SK-N-SH (cell line): Measurements from ENCODE around the gene SIL1. TPM values are rescaled to one million over a fixed set of nuclear protein-coding genes. Genes with fewer than 3 reads are reported as not detected.

Source experiments
- CTCF ChIA-PET: fragments of 300-600, 350-600 bp; formaldehyde crosslinking; extraction: SDS; loops from one replicate; lab custom pipeline; 2021; lab: Yijun Ruan, JAX
- POLR2A ChIA-PET: fragments of 350-600 bp; sonication (Branson Sonifier 250); formaldehyde crosslinking; extraction: SDS; loops from one replicate; lab custom pipeline; 2020; ENCODE audit warnings: antibody characterized with exemption, inconsistent platforms; lab: Yijun Ruan, JAX
- DNase-seq: peaks from one replicate; pipeline ENCODE4 v3.0.0; 2012
- H2AFZ ChIP-seq: fragments of 200-600 bp; sonication (generic); 2 replicates; pipeline ENCODE4 v1.8.1; 2016; ENCODE audit warnings: antibody characterized with exemption, mild to moderate bottlenecking, low read depth
- H3F3A ChIP-seq: fragments of 200-600 bp; sonication (generic); replicated peaks from 2 replicates; pipeline ENCODE3; 2016; ENCODE audit warnings: antibody characterized with exemption, mild to moderate bottlenecking; ENCODE audit not compliant: insufficient read depth
- H3K27ac ChIP-seq, 2 experiments: fragments of 200-500 bp in 1 of 2; fragments of 200-600 bp in 1 of 2; sonication (Bioruptor generic) in 1 of 2; sonication (generic), shearing (Covaris generic) in 1 of 2; 2 replicates each; pipeline versions ENCODE4 v1.5.1 to v1.6.1; 2014 to 2016; ENCODE audit warnings: low read depth in 2 of 2, inconsistent platforms in 1 of 2, low read length in 1 of 2, mild to moderate bottlenecking in 1 of 2, mixed read lengths in 1 of 2
- H3K27me3 ChIP-seq: fragments of 200-600 bp; sonication (generic), shearing (Covaris generic); 2 replicates; pipeline ENCODE4 v1.6.1; 2016; ENCODE audit warnings: mixed run types; ENCODE audit not compliant: insufficient read depth
- H3K36me3 ChIP-seq, 2 experiments: fragments of 200-500 bp in 1 of 2; fragments of 200-600 bp in 1 of 2; sonication (Bioruptor generic) in 1 of 2; sonication (generic) in 1 of 2; replicated peaks in 1 of 2; 2 replicates each; pipeline versions ENCODE3 to v1.5.1; 2014 to 2016; ENCODE audit warnings: low read length in 1 of 2, mild to moderate bottlenecking in 1 of 2; ENCODE audit not compliant: insufficient read depth in 2 of 2, control insufficient read depth in 1 of 2
- H3K4me1 ChIP-seq, 2 experiments: fragments of 200-500 bp in 1 of 2; fragments of 200-600 bp in 1 of 2; sonication (Bioruptor generic) in 1 of 2; sonication (generic), shearing (Covaris generic) in 1 of 2; 2 replicates each; pipeline versions ENCODE4 v1.5.1 to v1.6.1; 2014 to 2016; ENCODE audit warnings: low read depth in 1 of 2, low read length in 1 of 2, mixed run types in 1 of 2; ENCODE audit not compliant: insufficient read depth in 2 of 2, control insufficient read depth in 1 of 2
- H3K4me2 ChIP-seq: fragments of 200-600 bp; sonication (generic), shearing (Covaris generic); 2 replicates; pipeline ENCODE4 v1.6.1; 2017; ENCODE audit warnings: mixed run types
- H3K4me3 ChIP-seq, 2 experiments: fragments of 200-500 bp in 1 of 2; fragments of 200-600 bp in 1 of 2; sonication (Bioruptor generic) in 1 of 2; sonication (generic), shearing (Covaris generic) in 1 of 2; 2 replicates each; pipeline versions ENCODE4 v1.5.1 to v1.8.1; 2014 to 2016; ENCODE audit warnings: low read depth in 2 of 2, inconsistent platforms in 1 of 2, low read length in 1 of 2, mild to moderate bottlenecking in 1 of 2, mixed read lengths in 1 of 2, moderate library complexity in 1 of 2
- H3K79me2 ChIP-seq: fragments of 200-600 bp; sonication (generic); 2 replicates; pipeline ENCODE4 v1.8.1; 2017; ENCODE audit warnings: mild to moderate bottlenecking; ENCODE audit not compliant: insufficient read depth
- H3K9ac ChIP-seq: fragments of 200-600 bp; sonication (generic); 2 replicates; pipeline ENCODE4 v1.6.1; 2017; ENCODE audit warnings: mixed run types
- H3K9me2 ChIP-seq: fragments of 200-600 bp; sonication (generic); 2 replicates; pipeline ENCODE4 v1.6.1; 2017; ENCODE audit warnings: mixed run types
- H3K9me3 ChIP-seq: fragments of 200-600 bp; sonication (generic); 2 replicates; pipeline ENCODE4 v1.6.1; 2017; ENCODE audit warnings: mixed run types, mild to moderate bottlenecking, moderate library complexity
- H4K20me1 ChIP-seq: fragments of 200-600 bp; sonication (generic); 2 replicates; pipeline ENCODE4 v1.6.1; 2017; ENCODE audit warnings: mild to moderate bottlenecking, mixed run types; ENCODE audit not compliant: insufficient read depth
- EP300 ChIP-seq, 2 experiments: IDR thresholded peaks; 2 replicates each; pipeline versions ENCODE4 v1.4.0 to v1.6.1; 2012; ENCODE audit warnings: borderline replicate concordance in 1 of 2, low read depth in 1 of 2, low read length in 1 of 2
- EZH2phosphoT487 ChIP-seq: fragments of 200-600 bp; sonication (generic); IDR thresholded peaks from 2 replicates; pipeline ENCODE4 v1.6.1; 2017; ENCODE audit warnings: low read depth, mixed run types, mild to moderate bottlenecking, antibody characterized with exemption, moderate library complexity, borderline replicate concordance
- FOXJ3 ChIP-seq: sonication (generic); formaldehyde crosslinking; IDR thresholded peaks from 2 replicates; pipeline ENCODE4 v1.5.1; 2020; ENCODE audit warnings: mild to moderate bottlenecking, missing genetic modification reagents
- JUND ChIP-seq: IDR thresholded peaks from 2 replicates; pipeline ENCODE4 v1.4.0; 2012
- NRF1 ChIP-seq: IDR thresholded peaks from 2 replicates; pipeline ENCODE4 v1.6.1; 2012; ENCODE audit warnings: low read depth, mild to moderate bottlenecking, low read length
- POLR2AphosphoS5 ChIP-seq: IDR thresholded peaks from 2 replicates; pipeline ENCODE4 v1.6.1; 2012; ENCODE audit warnings: low read depth, low read length
- RCOR1 ChIP-seq: fragments of 150-350 bp; IDR thresholded peaks from 2 replicates; pipeline ENCODE4 v1.6.1; 2017; ENCODE audit warnings: antibody characterized with exemption, low read length
- RFX5 ChIP-seq: IDR thresholded peaks from 2 replicates; pipeline ENCODE4 v1.6.1; 2012; ENCODE audit warnings: mild to moderate bottlenecking, improper control_type of control experiment, low read length
- SMC3 ChIP-seq: IDR thresholded peaks from 2 replicates; pipeline ENCODE4 v1.6.1; 2012; ENCODE audit warnings: low read depth, low read length, improper control_type of control experiment
- TAF1 ChIP-seq: IDR thresholded peaks from 2 replicates; pipeline ENCODE4 v1.6.1; 2012; ENCODE audit warnings: low read depth, mild to moderate bottlenecking, low read length, moderate library complexity, borderline replicate concordance
- WGBS: methylation state at CpG from one replicate; pipeline ENCODE4 v1.1.6; 2017; ENCODE audit warnings: low lambda C conversion rate; 5-methylcytosine and 5-hydroxymethylcytosine counted together
- polyA plus RNA-seq, 3 experiments: library from polyadenylated mRNA; depleted of rRNA; stranded (reverse); fragments of >200 nt; gene quantifications; 2 replicates each; pipeline ENCODE4 v1.2.3, GENCODE V29; 2012
- TF ChIP-seq, protein P1 (sequence below): IDR thresholded peaks from 2 replicates; pipeline ENCODE4; 2012

Gene SIL1
- polyA plus RNA-seq, 1 of the 3 experiments (the other 2 are of a cell fraction) = 25.9 TPM

DNA sequence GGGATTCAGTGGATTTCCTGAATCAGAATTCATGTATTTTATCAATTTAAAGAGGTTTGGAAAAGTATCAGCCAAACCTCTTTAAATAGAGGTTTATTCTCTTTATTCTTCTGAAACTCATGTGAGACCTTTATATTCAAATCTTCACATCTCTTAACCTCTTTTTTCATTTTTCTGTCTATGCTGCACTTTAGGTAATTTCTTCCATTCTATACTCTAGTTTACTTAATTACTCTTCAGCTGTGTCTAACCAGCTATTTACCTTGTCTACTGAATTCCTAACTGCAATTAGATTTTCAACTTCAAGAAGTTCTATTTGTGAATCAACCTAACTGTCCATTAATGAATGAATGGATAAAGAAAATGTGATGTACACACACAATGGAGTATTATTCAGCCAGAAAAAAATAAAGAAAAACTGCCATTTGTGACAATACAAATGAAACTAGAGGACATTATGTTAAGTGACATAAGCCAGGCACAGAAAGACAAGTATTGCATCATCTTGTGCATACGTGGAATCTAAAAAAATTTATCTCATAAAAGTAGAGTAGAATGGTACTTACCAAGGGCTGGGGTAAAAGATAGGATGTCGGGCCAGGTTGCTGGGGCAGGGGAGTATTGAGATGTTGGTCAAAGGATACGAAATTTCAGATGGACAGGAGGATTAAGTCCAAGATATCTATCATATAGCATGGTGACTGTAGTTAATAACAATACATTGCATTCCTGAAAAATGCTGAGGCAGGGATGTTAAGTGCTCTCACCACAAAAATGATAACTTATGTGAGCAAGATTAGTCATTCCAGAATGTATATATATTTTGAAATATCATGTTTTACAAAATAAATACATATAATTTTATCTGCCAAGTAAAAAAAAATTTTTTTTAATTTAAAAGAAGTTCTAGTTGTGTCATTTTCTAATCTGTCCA lies 193.5 kb downstream of the SIL1 start:
- ChIA-PET CTCF (no interaction called here), POLR2A (no interaction called here)
- H2AFZ ChIP-seq = no peak overlapping the region
- no peak overlapping the region for H3K9ac ChIP-seq
- no peaks in the 10 kb centered on the region for H3F3A ChIP-seq
- no peaks in the 10 kb centered on the region for H3K4me1 ChIP-seq
- H3K27ac ChIP-seq = no peak overlapping the region
- DNase-seq = no peak
- no peaks in the 10 kb centered on the region for H3K27me3 ChIP-seq
- no peaks in the 10 kb centered on the region for H3K9me2 ChIP-seq
- H3K4me3 ChIP-seq = no peak overlapping the region
- H4K20me1 ChIP-seq = no peaks in the 10 kb centered on the region
- 85% methylated on average over 3 of the region's 3 CpGs for WGBS
- no peak for TF ChIP-seq POLR2AphosphoS5
- TF ChIP-seq, protein P1, sequence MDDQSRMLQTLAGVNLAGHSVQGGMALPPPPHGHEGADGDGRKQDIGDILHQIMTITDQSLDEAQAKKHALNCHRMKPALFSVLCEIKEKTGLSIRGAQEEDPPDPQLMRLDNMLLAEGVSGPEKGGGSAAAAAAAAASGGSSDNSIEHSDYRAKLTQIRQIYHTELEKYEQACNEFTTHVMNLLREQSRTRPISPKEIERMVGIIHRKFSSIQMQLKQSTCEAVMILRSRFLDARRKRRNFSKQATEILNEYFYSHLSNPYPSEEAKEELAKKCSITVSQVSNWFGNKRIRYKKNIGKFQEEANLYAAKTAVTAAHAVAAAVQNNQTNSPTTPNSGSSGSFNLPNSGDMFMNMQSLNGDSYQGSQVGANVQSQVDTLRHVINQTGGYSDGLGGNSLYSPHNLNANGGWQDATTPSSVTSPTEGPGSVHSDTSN = no peak
- H3K79me2 ChIP-seq = no peaks in the 10 kb centered on the region
- no peak overlapping the region for H3K4me2 ChIP-seq
- peaks cover 0 to 7% of the 10 kb centered on the region in 2 experiments for H3K36me3 ChIP-seq
- no peaks in the 10 kb centered on the region for H3K9me3 ChIP-seq

DNA sequence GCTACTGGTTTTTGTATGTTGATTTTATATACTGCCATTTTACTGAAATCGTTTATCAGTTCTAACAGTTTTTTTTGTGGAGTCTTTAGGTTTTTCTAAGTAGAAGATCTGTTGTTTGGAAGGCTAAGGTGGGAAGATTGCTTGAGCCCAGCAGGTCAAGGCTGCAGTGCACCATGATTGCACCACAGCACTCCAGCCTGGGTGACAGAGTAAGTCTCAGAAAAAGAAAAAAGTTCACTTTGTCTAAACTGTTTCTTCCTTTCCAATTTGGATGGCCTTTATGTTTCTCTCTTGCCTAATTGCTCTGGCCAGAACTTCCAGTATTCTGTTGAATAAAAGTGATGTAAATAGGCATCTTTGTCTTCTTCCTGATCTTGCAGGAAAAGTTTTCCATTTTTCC lies 198.5 kb downstream of the SIL1 start:
- no peaks in the 10 kb centered on the region for H3K27me3 ChIP-seq

DNA sequence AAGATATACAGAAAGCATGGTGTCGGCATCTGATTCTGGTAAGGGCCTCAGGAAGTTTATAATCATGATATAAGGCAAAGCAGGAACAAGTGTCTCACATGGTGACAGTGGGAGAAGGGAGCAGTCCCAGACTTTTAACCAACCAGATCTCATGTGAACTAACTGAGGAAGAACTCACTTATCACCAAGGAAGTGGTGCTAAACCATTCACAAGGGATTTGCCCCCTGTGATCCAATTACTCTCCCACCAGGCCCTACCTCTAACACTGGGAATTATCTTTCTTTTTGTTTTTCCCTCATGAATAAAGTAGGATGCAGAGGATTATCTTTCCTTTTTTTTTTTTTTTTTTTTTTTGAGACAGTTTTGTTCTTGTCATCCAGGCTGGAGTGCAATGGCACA lies 199.6 kb downstream of the SIL1 start:
- H3F3A ChIP-seq = no peaks in the 10 kb centered on the region
- H3K27me3 ChIP-seq = no peaks in the 10 kb centered on the region
- no peaks in the 10 kb centered on the region for H3K79me2 ChIP-seq
- H3K27ac ChIP-seq = no peak overlapping the region
- H3K4me3 ChIP-seq = no peak overlapping the region
- H3K36me3 ChIP-seq = peaks cover 0 to 7% of the 10 kb centered on the region in 2 experiments
- H4K20me1 ChIP-seq = no peaks in the 10 kb centered on the region
- no peak for DNase-seq
- no peak overlapping the region for H2AFZ ChIP-seq
- H3K9me3 ChIP-seq = no peaks in the 10 kb centered on the region
- TF ChIP-seq EZH2phosphoT487 (no peak), JUND (no peak), TAF1 (no peak), RCOR1 (no peak), EP300 (IDR thresholded peaks at IDR 0.05; ENCODE audit: borderline replicate concordance in 1 of 2, low read depth in 1 of 2, low read length in 1 of 2) (no peak), SMC3 (no peak)
- TF ChIP-seq, all 33 proteins: peak for 0
- no peaks in the 10 kb centered on the region for H3K9me2 ChIP-seq
- 95% methylated on average over 1 of the region's 1 CpG for WGBS
- no peak overlapping the region for H3K4me2 ChIP-seq
- H3K9ac ChIP-seq = no peak overlapping the region
- CTCF ChIA-PET = no interaction called here
- no peaks in the 10 kb centered on the region for H3K4me1 ChIP-seq
- POLR2A ChIA-PET = interaction anchor here (0.7 kb wide), 1 partner anchor 21 kb away, joined by 4 read pairs; no protein-coding TSS in a partner anchor

More for the DNA sequence above, 198.5 kb downstream of the SIL1 start:
- no peak overlapping the region for H3K4me2 ChIP-seq
- H2AFZ ChIP-seq = no peak overlapping the region
- no peak for DNase-seq
- ChIA-PET POLR2A (no interaction called here), CTCF (no interaction called here)
- H3F3A ChIP-seq = no peaks in the 10 kb centered on the region
- H4K20me1 ChIP-seq = no peaks in the 10 kb centered on the region
- TF ChIP-seq, protein P1 = no peak
- no peak for TF ChIP-seq RFX5
- no peak for TF ChIP-seq FOXJ3
- TF ChIP-seq NRF1 = no peak
- TF ChIP-seq RCOR1 = no peak
- TF ChIP-seq EP300 (IDR thresholded peaks at IDR 0.05; ENCODE audit: borderline replicate concordance in 1 of 2, low read depth in 1 of 2, low read length in 1 of 2) = no peak
- no peak for TF ChIP-seq JUND
- no peaks in the 10 kb centered on the region for H3K9me2 ChIP-seq
- WGBS = 83% methylated on average over 1 of the region's 1 CpG
- H3K9ac ChIP-seq = no peak overlapping the region
- H3K9me3 ChIP-seq = no peaks in the 10 kb centered on the region
- H3K36me3 ChIP-seq = peaks cover 0 to 7% of the 10 kb centered on the region in 2 experiments
- H3K79me2 ChIP-seq = no peaks in the 10 kb centered on the region
- H3K4me1 ChIP-seq = no peaks in the 10 kb centered on the region
- H3K4me3 ChIP-seq = no peak overlapping the region
- H3K27ac ChIP-seq = no peak overlapping the region
